ENCODE results near the gene ADGRA3.

ADGRA3 gene

DNA sequence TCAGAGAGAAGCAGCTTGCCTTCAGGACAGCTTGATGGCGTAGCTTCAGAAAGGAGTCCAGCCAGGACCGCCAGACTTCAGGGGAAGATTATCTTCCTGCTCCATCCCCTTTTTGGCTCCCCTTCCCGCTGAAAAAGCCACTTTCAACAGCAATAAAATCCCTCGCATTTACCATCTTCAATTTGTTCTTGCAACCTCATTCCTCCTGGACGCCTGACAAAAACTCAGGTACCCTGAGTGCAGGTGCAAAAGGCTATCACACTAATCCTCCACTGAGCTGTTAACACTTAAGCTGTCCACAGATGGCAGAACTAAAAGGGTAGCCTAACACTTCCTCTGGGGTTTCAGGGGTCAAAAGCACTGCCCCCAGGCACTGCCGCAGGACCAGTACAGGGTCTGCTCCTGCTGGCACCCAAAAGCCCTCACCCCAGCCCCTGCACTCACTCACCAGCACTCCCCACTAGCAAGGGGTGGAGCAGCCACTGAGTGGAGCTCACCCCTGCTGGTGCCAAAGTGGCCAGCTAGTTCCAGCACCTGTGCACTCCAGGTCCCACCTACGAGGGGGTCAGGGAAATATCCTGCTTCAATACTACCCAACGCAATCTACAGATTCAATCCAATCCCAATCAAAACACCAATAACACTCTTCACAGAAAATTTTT, 145.8 kb downstream of the ADGRA3 start:
- DNase-seq (ENCODE audit: low spot score) = no peak

GRCh38 chr4:22363787-22364186, 152.1 kb downstream of the ADGRA3 start:
- DNase-seq (ENCODE audit: low spot score) = no peak

GRCh38 chr4:22363036-22363435, 152.8 kb downstream of the ADGRA3 start:
- no peak for DNase-seq (ENCODE audit: low spot score)

GRCh38 chr4:22356987-22357596, 158.8 kb downstream of the ADGRA3 start:
- peak; percentile 31 for DNase-seq (ENCODE audit: low spot score)

GRCh38 chr4:22348410-22348809, 167.5 kb downstream of the ADGRA3 start:
- DNase-seq (ENCODE audit: low spot score) = no peak

DNA sequence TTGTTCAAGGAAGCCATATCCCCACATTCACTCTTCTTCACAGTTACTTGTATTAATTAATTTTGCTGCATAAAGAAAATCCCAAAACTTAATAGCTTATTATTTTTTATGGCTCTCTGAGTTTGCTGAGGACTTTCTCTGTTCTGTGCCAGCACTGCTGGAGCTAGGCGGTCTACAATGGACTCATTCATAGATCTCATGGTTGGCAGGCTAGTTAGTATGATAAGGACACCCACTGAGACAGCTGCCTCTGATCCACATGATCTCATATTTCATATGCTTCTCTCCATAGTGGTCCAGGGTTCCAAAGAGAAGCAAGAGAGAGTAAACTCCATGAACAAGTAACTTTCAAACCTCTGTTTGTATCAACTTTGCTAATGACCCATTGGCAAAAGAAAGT, 170.2 kb downstream of the ADGRA3 start:
- DNase-seq (ENCODE audit: low spot score) = peak; percentile 79

DNA sequence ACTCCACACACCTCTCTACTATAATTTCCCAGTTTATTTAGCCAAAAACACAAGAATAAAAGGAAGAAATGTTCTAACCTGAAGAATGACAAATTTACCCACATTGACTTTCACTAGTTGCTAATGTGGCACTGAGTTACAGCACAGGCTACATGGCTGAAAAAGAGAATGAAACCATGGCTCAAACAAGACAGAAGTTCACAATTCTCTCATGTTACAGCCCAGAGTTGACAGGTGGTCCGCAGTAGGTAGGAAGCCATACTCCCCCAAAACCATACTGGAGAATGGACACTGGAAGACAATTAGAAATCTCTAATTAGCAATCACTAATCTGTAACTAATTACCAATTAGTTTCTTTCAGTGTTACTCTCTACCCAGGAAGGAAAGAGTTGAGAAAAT, 170.8 kb downstream of the ADGRA3 start:
- no peak for DNase-seq (ENCODE audit: low spot score)

GRCh38 chr4:22343606-22344005, 172.3 kb downstream of the ADGRA3 start:
- no peak for DNase-seq (ENCODE audit: low spot score)

- DNase-seq (ENCODE audit: low spot score) = peak; percentile 42
Observed at GRCh38 chr4:22339491-22339890, 176.4 kb downstream of the ADGRA3 start.

DNA sequence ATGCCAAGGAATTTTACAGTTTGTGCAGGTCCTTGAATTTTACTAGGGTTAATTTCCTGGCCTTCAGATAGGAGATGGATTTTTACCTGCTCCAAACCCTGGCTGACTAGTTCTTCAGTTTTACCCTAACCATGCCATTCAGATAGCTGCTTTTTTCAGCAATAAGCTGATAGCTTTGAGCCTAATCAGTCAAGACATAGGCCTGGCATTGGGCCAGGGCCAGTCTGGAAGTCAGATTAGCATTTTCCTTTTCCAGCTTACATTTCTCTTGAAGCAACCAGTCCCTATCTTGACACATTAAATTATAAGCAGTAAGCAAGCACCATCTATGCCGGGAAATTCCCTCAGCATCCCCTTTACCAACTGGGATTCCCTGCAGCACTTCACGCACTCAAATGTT, 177.1 kb downstream of the ADGRA3 start:
- DNase-seq (ENCODE audit: low spot score) = no peak
